Central memory CD8-positive, alpha-beta T cell (primary cell): ENCODE measurements around the gene DLD.
"Not testable (repeated sequence)": the region's sequence is repeated elsewhere in the genome, so short reads cannot be mapped to it uniquely, and the experiment has no call there.

Experiments
- ATAC-seq: fragments of 150-1000 bp; cut with Tn5 transposase; replicated peaks from 2 replicates; pipeline ENCODE4 v1.10.0; 2022; ENCODE audit warnings: mild to moderate bottlenecking, moderate FRiP score, moderate number of reproducible peaks; ENCODE audit not compliant: poor library complexity, severe bottlenecking; ENCODE audit errors: extremely low read depth
- DNase-seq, 2 donors: peaks; one replicate each; pipeline ENCODE4 v3.0.0; 2021; ENCODE audit warnings: low spot score in 2 of 2
- H3K27ac Mint-ChIP-seq: one replicate; pipeline ENCODE4 v1.8.0; 2022; ENCODE audit warnings: low read depth, mild to moderate bottlenecking, moderate library complexity, mixed read lengths
- H3K27me3 Mint-ChIP-seq: one replicate; pipeline ENCODE4 v1.8.0; 2022; ENCODE audit warnings: mixed read lengths
- H3K36me3 Mint-ChIP-seq: one replicate; pipeline ENCODE4 v1.8.0; 2022; ENCODE audit warnings: mild to moderate bottlenecking, moderate library complexity, mixed read lengths; ENCODE audit not compliant: insufficient read depth
- H3K4me1 Mint-ChIP-seq: one replicate; pipeline ENCODE4 v1.8.0; 2022; ENCODE audit warnings: mixed read lengths
- H3K4me3 Mint-ChIP-seq: one replicate; pipeline ENCODE4 v1.8.0; 2022; ENCODE audit warnings: mild to moderate bottlenecking, moderate library complexity, mixed read lengths
- H3K9me3 Mint-ChIP-seq: one replicate; pipeline ENCODE4 v1.8.0; 2022; ENCODE audit warnings: mixed read lengths

DLD gene

GRCh38 chr7:107878636-107879035, 12.3 kb upstream of the DLD start:
- H3K4me1 Mint-ChIP-seq, result peaks cover 5% of the 10 kb centered on the region
- no peak overlapping the region for H3K4me3 Mint-ChIP-seq
- H3K27me3 Mint-ChIP-seq, result peaks cover 23% of the 10 kb centered on the region
- no peak overlapping the region for H3K27ac Mint-ChIP-seq
- no peaks in the 10 kb centered on the region for H3K9me3 Mint-ChIP-seq
- DNase-seq, result no peak
- no peaks in the 10 kb centered on the region for H3K36me3 Mint-ChIP-seq
- no peak for ATAC-seq

GRCh38 chr7:107879400-107880035, 11.5 kb upstream of the DLD start:
- H3K4me1 Mint-ChIP-seq, result peaks cover 5% of the 10 kb centered on the region
- peaks cover 32% of the 10 kb centered on the region for H3K27me3 Mint-ChIP-seq
- DNase-seq, result no peak
- H3K9me3 Mint-ChIP-seq, result no peaks in the 10 kb centered on the region
- no peaks in the 10 kb centered on the region for H3K36me3 Mint-ChIP-seq
- ATAC-seq, result peak; percentile 84
- H3K27ac Mint-ChIP-seq, result no peak overlapping the region
- no peak overlapping the region for H3K4me3 Mint-ChIP-seq

DNA sequence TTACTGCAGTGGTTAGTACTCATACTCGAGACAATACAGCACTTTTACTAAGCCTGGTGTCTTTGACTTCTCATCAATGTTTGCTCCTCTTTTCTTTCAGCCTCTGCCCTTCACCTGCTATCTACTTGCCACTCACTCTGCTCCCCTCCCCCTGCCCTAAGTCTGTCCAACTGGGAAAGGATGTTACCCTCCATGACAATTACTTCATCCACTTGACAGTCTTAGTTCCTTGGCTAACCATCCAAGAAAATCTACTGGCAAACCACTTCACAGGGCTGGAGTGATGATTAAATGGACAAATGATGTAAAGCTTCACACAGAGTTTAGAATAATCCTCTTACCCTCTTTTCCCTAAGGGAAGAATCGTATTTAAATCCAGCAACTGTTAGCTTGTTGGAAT, 8.2 kb upstream of the DLD start:
- H3K9me3 Mint-ChIP-seq, result no peaks in the 10 kb centered on the region
- H3K4me1 Mint-ChIP-seq, result peaks cover 5% of the 10 kb centered on the region
- H3K36me3 Mint-ChIP-seq, result no peaks in the 10 kb centered on the region
- no peak overlapping the region for H3K27ac Mint-ChIP-seq
- H3K27me3 Mint-ChIP-seq, result peaks cover 47% of the 10 kb centered on the region
- ATAC-seq (no peak), DNase-seq (no peak)
- no peak overlapping the region for H3K4me3 Mint-ChIP-seq

DNA sequence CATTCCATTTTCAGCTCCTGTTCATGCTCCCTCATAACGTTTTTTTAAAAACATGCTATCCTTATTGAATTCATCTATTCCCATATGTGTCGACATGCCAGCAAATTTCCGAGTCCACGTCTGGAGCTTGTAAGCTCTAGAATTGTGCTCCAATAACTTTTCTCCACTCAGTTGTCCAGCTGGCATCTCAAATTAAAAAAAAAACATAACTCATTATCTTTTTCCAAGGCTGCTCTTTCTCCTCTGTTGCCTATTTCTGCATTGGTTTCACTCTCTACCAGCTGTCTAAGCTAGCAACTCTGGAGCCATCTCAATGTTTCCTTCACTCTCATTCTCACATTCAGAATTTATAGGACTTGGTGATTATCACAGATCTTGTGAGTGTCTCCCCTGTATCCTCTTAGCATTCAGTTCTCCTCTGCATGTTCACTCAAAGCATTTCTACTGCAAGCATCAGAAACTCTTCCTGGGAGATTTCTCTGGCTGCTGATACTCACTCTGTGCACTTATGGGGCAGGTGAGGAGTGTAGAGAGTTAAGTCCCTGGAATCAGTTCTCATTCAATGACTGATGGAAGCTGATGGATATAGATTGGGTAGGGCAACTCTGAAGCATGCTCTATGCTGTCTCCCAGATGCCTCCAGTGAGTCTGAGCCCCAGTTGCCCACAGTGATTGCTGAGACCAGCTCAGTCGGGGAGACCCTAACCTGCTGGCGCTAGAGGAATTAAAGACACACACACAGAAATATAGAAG, 6.7 kb upstream of the DLD start:
- Mint-ChIP-seq H3K36me3 (no peaks in the 10 kb centered on the region), H3K4me3 (no peak overlapping the region), H3K4me1 (peaks cover 5% of the 10 kb centered on the region), H3K9me3 (no peaks in the 10 kb centered on the region), H3K27ac (no peak overlapping the region), H3K27me3 (peaks cover 47% of the 10 kb centered on the region)
- DNase-seq (no peak), ATAC-seq (no peak)

DNA sequence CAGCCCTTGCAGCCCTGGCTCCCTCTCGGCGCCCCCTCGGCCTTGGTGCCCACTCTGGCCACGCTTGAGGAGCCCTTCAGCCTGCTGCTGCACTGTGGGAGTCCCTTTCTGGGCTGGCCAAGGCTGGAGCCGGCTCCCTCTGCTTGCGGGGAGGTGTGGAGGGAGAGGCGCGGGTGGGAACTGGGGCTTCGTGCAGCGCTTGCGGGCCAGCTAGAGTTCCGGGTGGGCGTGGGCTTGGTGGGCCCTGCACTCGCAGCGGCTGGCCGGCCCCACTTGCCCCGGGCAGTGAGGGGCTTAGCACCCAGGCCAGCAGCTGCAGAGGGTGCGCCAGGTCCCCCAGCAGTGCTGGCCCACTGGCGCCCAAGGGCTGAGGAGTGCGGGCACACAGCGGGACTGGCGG, 3.2 kb upstream of the DLD start:
- not testable (repeated sequence) for H3K4me3 Mint-ChIP-seq, H3K9me3 Mint-ChIP-seq, H3K27ac Mint-ChIP-seq, DNase-seq, ATAC-seq
- Mint-ChIP-seq H3K36me3 (peaks cover 13% of the 10 kb centered on the region), H3K27me3 (peaks cover 31% of the 10 kb centered on the region), H3K4me1 (peaks cover 21% of the 10 kb centered on the region)

DNA sequence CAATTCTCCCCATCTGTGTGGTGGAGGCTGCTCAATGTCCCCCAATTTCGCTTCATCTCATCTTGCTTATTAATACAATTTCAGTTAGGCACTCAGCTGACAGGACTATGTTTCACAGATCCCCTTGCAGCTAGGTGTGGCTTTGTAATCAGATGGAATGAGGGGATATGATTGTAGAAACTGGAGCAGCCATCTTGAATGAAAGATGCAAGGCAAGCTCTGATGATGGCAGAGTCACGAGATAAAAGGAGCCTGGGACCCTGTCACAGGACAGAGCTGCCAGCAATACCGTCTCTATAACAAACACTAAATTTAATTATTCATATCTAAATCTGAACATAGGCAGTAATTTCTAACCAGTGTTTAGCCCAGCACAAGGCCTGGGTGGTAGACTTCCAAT, 991 bp upstream of the DLD start:
- peaks cover 11% of the 10 kb centered on the region for H3K27me3 Mint-ChIP-seq
- no peaks in the 10 kb centered on the region for H3K9me3 Mint-ChIP-seq
- H3K4me3 Mint-ChIP-seq, result peak overlapping the region; percentile 96
- peaks cover 35% of the 10 kb centered on the region for H3K4me1 Mint-ChIP-seq
- peaks cover 19% of the 10 kb centered on the region for H3K36me3 Mint-ChIP-seq
- DNase-seq (no peak), ATAC-seq (no peak)
- H3K27ac Mint-ChIP-seq, result peak overlapping the region; percentile 99

DNA sequence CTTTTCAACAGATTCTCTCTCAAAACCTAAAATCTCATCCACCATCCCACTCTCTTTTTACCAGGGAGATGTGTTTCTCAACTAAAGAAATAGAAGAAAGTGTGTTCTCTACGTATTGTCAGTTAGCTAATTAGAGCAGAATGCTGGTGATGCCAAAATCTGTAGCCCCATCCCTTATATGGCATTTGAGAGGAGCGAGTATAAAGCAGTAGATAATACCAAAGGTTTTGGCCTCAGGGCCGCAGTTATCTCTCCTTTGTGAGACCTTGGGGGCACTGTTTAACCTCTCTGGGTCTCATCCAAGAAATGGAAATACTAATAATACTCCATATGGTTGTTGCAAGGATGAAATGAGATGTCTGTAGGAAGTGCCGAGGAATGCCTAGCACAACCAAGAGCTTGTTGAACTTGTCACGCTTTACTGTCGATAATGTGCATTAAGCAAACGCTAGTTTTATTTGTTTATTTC, 456 bp upstream of the DLD start:
- Mint-ChIP-seq H3K36me3 (peaks cover 19% of the 10 kb centered on the region), H3K4me3 (peak overlapping the region; percentile 96), H3K4me1 (peaks cover 40% of the 10 kb centered on the region), H3K27ac (peak overlapping the region; percentile 99), H3K9me3 (no peaks in the 10 kb centered on the region), H3K27me3 (peaks cover 6% of the 10 kb centered on the region)
- DNase-seq, result no peak
- ATAC-seq, result no peak

DNA sequence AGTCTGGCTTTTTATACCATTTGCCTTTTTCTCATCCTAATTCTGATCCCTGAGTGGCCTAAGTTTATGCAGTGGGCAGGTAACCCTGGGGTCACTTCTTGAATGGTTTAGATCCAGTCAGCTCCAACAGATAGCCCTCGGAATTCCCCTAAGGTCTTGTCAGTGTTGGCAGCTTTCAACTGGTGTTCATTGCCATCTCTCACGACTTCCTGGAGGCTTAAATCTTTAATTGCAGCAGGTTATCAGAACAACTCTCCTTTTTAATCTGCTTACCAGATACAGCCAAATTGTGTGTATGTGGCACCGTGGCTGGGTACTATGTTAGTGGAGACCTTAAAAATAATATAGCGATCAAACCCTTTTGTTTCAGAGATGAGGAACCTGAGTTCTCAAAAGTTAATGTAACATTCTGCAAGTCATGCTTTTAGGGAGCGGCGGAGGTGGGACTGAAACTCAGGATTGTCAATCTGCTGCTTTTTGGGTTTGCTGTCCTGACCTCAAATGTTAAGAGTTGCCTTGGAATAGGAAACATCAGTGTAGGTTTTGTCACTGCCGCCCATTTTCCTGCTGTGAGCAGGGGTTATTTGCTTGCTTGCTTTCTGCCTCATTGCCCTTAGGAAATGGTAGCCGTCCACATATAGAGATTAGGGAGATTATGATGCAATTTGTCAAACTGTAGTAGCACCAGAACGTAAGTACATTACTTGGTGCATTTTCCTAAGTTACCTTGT, 818 bp downstream of the DLD start:
- Mint-ChIP-seq H3K27ac (peak overlapping the region; percentile 99), H3K4me3 (peak overlapping the region; percentile 96), H3K4me1 (peaks cover 49% of the 10 kb centered on the region), H3K36me3 (peaks cover 21% of the 10 kb centered on the region), H3K27me3 (no peaks in the 10 kb centered on the region), H3K9me3 (no peaks in the 10 kb centered on the region)
- DNase-seq, result peak in 1 of 2 donors; percentile 31
- peak; percentile 44 for ATAC-seq

DNA sequence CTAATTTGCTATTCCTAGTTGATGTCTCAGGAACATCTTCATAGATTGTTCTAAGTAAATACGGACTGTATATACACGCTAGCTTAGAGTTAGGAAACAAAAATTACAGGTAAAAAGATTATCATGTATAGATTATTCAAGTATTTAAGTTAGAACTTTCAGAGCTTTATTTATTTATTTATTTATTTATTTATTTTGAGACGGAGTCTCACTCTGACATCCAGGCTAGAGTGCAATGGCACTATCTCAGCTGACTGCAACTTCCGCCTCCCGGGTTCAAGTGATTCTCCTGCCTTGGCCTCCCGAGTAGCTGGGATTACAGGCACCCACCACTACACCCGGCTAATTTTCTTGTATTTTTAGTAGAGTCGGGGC, 1.4 kb downstream of the DLD start:
- Mint-ChIP-seq H3K4me3 (peak overlapping the region; percentile 96), H3K36me3 (peaks cover 24% of the 10 kb centered on the region), H3K4me1 (peaks cover 55% of the 10 kb centered on the region)

DNA sequence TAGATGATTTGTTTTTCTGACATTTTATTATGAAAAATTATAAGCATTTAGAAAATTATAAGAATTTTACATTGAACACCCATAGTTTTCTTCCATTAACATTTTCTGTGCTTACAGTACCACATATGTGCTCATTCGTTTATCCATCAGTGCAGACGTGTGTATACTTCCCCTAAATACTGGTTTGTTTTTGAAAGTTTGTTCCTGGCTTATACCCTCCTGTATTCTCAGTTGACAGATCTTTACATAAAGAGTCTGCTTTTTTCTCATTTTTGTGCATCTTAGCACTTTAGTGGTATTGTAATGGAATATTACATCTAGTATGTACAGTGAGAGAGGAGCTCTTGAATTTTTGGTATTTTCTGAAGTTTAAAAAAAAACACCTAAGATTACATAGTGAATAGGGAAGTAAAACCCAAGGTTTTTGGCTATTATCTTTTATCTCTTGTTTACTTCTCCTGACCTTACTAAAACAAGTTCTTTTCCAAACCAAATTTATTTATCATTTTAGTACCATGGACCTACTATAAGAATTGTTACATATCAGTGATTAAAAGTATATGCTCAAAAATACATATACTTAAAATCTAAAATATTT, 8.1 kb downstream of the DLD start:
- H3K36me3 Mint-ChIP-seq, result peaks cover 37% of the 10 kb centered on the region
- H3K27me3 Mint-ChIP-seq, result no peaks in the 10 kb centered on the region
- no peak for DNase-seq
- no peak overlapping the region for H3K27ac Mint-ChIP-seq
- ATAC-seq, result no peak
- no peak overlapping the region for H3K4me3 Mint-ChIP-seq
- no peaks in the 10 kb centered on the region for H3K9me3 Mint-ChIP-seq
- H3K4me1 Mint-ChIP-seq, result peaks cover 44% of the 10 kb centered on the region

More for the DNA sequence above, 1.4 kb downstream of the DLD start:
- DNase-seq, H3K27me3 Mint-ChIP-seq, H3K9me3 Mint-ChIP-seq, ATAC-seq: not testable (repeated sequence)
- peak overlapping the region; percentile 99 for H3K27ac Mint-ChIP-seq

GRCh38 chr7:107900496-107901015, 9.6 kb downstream of the DLD start:
- peaks cover 35% of the 10 kb centered on the region for H3K4me1 Mint-ChIP-seq
- ATAC-seq, result no peak

DNA sequence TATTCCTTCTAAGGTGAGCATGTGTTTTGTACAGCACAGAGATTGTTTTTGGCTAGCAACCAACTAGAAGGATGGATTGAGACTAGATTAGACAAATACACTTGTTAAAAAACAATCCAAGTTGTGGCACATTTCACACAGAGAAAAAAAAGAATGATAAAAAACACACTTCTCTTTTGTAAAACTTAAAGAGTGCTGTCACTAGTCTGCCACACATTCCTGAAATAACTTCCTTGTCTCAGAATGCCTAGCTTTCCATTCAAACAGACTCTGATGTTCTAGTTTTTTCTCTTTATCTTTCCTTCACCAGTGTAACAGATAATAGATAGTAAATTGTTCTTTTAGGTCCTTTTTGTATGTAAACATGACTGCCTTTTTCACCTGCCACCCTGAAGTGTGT, 11.4 kb downstream of the DLD start:
- Mint-ChIP-seq H3K4me3 (no peak overlapping the region), H3K36me3 (peaks cover 53% of the 10 kb centered on the region), H3K27ac (no peak overlapping the region), H3K27me3 (no peaks in the 10 kb centered on the region), H3K4me1 (peaks cover 20% of the 10 kb centered on the region), H3K9me3 (no peaks in the 10 kb centered on the region)
- ATAC-seq (no peak), DNase-seq (no peak)

More at GRCh38 chr7:107900496-107901015, 9.6 kb downstream of the DLD start:
- Mint-ChIP-seq H3K36me3 (peaks cover 41% of the 10 kb centered on the region), H3K27ac (peak overlapping the region; percentile 38), H3K4me3 (no peak overlapping the region), H3K27me3 (no peaks in the 10 kb centered on the region), H3K9me3 (no peaks in the 10 kb centered on the region)
- DNase-seq, result no peak
